Measurements from ENCODE around the gene ATP5F1B.
A peak's percentile ranks its signal among the peaks of the same experiment; 100 is the strongest.
"Not testable (repeated sequence)": the region's sequence is repeated elsewhere in the genome, so short reads cannot be mapped to it uniquely, and the experiment has no call there.

The ATP5F1B gene

DNA sequence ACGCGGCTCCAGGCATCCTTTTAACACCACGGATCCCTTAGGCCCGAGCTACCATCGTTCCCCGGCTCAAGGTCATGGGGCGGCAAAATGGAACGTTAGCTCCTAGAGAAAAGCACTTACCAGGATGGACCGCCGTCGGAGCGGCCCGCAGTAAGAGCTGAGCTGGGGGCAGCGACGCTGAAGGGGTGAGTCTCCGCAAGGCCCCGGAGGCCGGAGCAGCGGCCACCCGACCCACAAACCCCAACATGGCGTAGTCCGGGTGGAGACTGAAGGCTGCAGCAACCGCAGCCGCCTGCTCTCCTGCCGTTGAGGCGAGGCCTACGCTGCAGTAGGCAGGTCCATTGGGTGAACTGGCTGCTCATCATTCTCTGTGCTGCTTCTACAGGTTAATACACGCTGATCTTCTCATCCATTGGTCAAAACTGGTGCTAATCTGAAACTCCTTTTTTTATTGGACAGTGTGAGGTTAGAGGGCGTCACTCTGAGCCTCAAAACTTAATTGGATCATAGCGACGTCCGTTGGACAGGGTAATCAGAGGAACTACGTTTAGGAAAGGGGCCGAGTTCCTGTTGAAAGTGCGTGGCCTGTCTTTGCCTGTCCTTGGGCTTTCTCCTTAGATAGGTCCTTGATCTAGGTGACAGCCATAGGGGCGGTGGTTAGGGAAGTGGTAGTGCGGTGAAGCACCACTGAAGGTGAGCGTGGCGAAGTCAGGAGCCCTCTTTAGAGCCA is at the start of gene ATP5F1B:
Gene ATP5F1B, minus strand, starts transcription at position 268 of the 730 bp plus-strand sequence. Its CDS starts 21 bp downstream, at position 247.
- peak; percentile 99 for DNase-seq (ENCODE audit: low spot score)

- DNase-seq (ENCODE audit: low spot score): no peak
Observed at GRCh38 chr12:56694161-56694560, 48.4 kb upstream of the ATP5F1B start.

GRCh38 chr12:56688846-56689109 is 43.0 kb upstream of the ATP5F1B start:
- DNase-seq (ENCODE audit: low spot score): peak; percentile 62

GRCh38 chr12:56688129-56688845 is 42.5 kb upstream of the ATP5F1B start, which contains the start of gene PTGES3:
PTGES3 (minus strand) TSS chr12:56688284; CDS start chr12:56687999, 285 bp downstream.
- DNase-seq (ENCODE audit: low spot score): peak; percentile 97

GRCh38 chr12:56687223-56688128 is 41.7 kb upstream of the ATP5F1B start:
- DNase-seq (ENCODE audit: low spot score): peak; percentile 51

- no peak for DNase-seq (ENCODE audit: low spot score)
Observed at GRCh38 chr12:56684745-56685359, 39.1 kb upstream of the ATP5F1B start.

GRCh38 chr12:56682323-56682722 is 36.5 kb upstream of the ATP5F1B start:
- DNase-seq (ENCODE audit: low spot score): no peak

GRCh38 chr12:56679883-56680575 is 34.2 kb upstream of the ATP5F1B start:
- DNase-seq (ENCODE audit: low spot score): no peak

DNA sequence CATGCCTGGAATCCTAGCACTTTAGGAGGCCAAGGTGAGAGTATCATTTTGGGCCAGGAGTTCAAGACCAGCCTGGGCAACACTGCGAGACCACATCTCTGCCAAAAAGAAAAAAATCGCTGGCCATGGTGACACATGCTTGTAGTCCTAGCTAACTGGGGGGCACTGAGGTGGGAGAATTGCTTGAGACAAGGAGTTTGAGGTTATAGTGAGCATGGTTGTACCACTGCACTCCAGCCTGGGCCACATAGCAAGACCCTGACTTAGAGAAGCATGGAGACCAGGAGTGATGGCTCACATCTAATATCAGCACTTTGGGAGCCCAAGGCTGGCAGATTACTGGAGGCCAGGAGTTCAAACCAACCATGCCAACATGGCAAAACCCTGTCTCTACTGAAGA is 33.1 kb upstream of the ATP5F1B start:
- no peak for DNase-seq (ENCODE audit: low spot score)

GRCh38 chr12:56677680-56678079 is 31.9 kb upstream of the ATP5F1B start:
- DNase-seq (ENCODE audit: low spot score): no peak

GRCh38 chr12:56676851-56677580 is 31.2 kb upstream of the ATP5F1B start:
- DNase-seq (ENCODE audit: low spot score): no peak

DNA sequence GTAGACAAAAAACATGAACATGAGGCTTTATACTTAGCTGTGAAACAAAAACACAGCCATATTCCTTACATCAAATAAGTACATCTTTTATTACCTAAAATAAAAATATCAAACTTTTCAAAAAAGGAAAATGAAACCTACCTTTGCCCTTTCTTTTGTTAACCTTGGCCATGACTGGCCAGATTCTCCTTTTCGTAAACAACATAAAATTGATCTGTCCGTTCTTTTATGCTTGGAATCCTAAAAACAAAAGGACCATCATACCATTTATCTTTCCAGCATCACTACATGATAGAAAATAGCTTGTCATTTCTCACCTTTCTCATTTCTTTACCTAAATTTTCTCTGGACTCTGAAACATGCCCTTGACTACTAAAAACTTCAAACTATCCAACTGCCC is 25.8 kb upstream of the ATP5F1B start:
- no peak for DNase-seq (ENCODE audit: low spot score)

DNA sequence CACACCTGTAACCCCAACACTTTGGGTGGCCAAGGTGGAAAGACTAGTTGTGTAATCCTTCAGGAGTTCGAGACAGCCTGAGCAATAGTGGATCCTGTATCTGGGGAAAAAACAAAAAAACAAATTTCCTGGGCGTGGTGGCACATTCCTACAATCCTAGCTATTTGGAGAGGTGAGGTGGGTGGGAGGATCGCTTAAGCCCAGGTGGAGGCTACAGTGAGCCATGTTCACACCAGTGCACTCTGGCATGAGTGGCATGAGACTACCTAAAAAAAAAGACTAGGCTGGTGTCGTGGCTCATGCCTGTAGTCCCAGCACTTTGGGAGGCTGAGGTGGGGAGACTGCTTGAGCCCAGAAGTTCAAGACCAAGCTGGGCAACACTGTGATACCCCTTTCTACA is 25.1 kb upstream of the ATP5F1B start:
- DNase-seq (ENCODE audit: low spot score): no peak

- DNase-seq (ENCODE audit: low spot score): no peak
Observed at GRCh38 chr12:56668197-56668457, 22.3 kb upstream of the ATP5F1B start.

- DNase-seq (ENCODE audit: low spot score): no peak
Observed at GRCh38 chr12:56661979-56662638, 16.3 kb upstream of the ATP5F1B start.

- no peak for DNase-seq (ENCODE audit: low spot score)
Observed at GRCh38 chr12:56661560-56661959, 15.8 kb upstream of the ATP5F1B start.

GRCh38 chr12:56658921-56659320 is 13.1 kb upstream of the ATP5F1B start:
- peak; percentile 35 for DNase-seq (ENCODE audit: low spot score)

GRCh38 chr12:56657416-56658379 is 11.9 kb upstream of the ATP5F1B start:
- no peak for DNase-seq (ENCODE audit: low spot score)

GRCh38 chr12:56653781-56654180 is 8.0 kb upstream of the ATP5F1B start:
- DNase-seq (ENCODE audit: low spot score): not testable (repeated sequence)

All from germinal center (tissue), 1 donor.